ENCODE results near the gene R3HDM4.

Gene R3HDM4

GRCh38 chr19:947707-948539, 34.9 kb upstream of the R3HDM4 start:
- FAIRE-seq: no peak

GRCh38 chr19:947090-947706, 34.2 kb upstream of the R3HDM4 start:
- DNase-seq (ENCODE audit: low spot score): no peak

More at GRCh38 chr19:947707-948539, 34.9 kb upstream of the R3HDM4 start:
- no peak for DNase-seq (ENCODE audit: low spot score)

GRCh38 chr19:945401-946252, 32.6 kb upstream of the R3HDM4 start:
- DNase-seq (ENCODE audit: low spot score) (no peak), FAIRE-seq (no peak)

More at GRCh38 chr19:947090-947706, 34.2 kb upstream of the R3HDM4 start:
- FAIRE-seq: no peak

- DNase-seq (ENCODE audit: low spot score) (no peak), FAIRE-seq (no peak)
Observed at GRCh38 chr19:944663-945241, 31.7 kb upstream of the R3HDM4 start.

GRCh38 chr19:944171-944567, 31.1 kb upstream of the R3HDM4 start:
- DNase-seq (ENCODE audit: low spot score) (no peak), FAIRE-seq (no peak)

- FAIRE-seq: no peak
- DNase-seq (ENCODE audit: low spot score): no peak
Observed at GRCh38 chr19:943551-944170, 30.6 kb upstream of the R3HDM4 start.

GRCh38 chr19:942133-942645, 29.2 kb upstream of the R3HDM4 start:
- FAIRE-seq: no peak
- DNase-seq (ENCODE audit: low spot score): no peak

GRCh38 chr19:941292-942132, 28.5 kb upstream of the R3HDM4 start:
- FAIRE-seq: no peak

GRCh38 chr19:940591-941291, 27.7 kb upstream of the R3HDM4 start:
- FAIRE-seq: no peak

More at GRCh38 chr19:941292-942132, 28.5 kb upstream of the R3HDM4 start:
- no peak for DNase-seq (ENCODE audit: low spot score)

GRCh38 chr19:939922-940321, 26.9 kb upstream of the R3HDM4 start:
- no peak for DNase-seq (ENCODE audit: low spot score)
- no peak for FAIRE-seq

More at GRCh38 chr19:940591-941291, 27.7 kb upstream of the R3HDM4 start:
- DNase-seq (ENCODE audit: low spot score): peak; percentile 80

- DNase-seq (ENCODE audit: low spot score) (no peak), FAIRE-seq (no peak)
Observed at GRCh38 chr19:939439-939838, 26.4 kb upstream of the R3HDM4 start.

- DNase-seq (ENCODE audit: low spot score) (no peak), FAIRE-seq (no peak)
Observed at GRCh38 chr19:938233-938923, 25.4 kb upstream of the R3HDM4 start.

GRCh38 chr19:937259-937694, 24.3 kb upstream of the R3HDM4 start:
- DNase-seq (ENCODE audit: low spot score) (no peak), FAIRE-seq (no peak)

GRCh38 chr19:936175-936546, 23.1 kb upstream of the R3HDM4 start:
- no peak for DNase-seq (ENCODE audit: low spot score)
- FAIRE-seq: no peak

GRCh38 chr19:934865-935479, 22.0 kb upstream of the R3HDM4 start:
- DNase-seq (ENCODE audit: low spot score): no peak
- no peak for FAIRE-seq

- no peak for FAIRE-seq
- DNase-seq (ENCODE audit: low spot score): no peak
Observed at GRCh38 chr19:934197-934840, 21.3 kb upstream of the R3HDM4 start.

GRCh38 chr19:933553-933882, 20.5 kb upstream of the R3HDM4 start:
- DNase-seq (ENCODE audit: low spot score) (no peak), FAIRE-seq (no peak)
